Heart right ventricle (tissue), 16 donors: ENCODE data around the gene MMAA. TPM values are rescaled to one million over a fixed set of nuclear protein-coding genes. Genes with fewer than 3 reads are reported as not detected.
A peak's percentile ranks its signal among the peaks of the same experiment; 100 is the strongest.

ENCODE experiments used
- ATAC-seq, 8 donors: fragments of 200-7000 bp; cut with Tn5 transposase; one replicate each; pipeline ENCODE4 v1.9.1; 2020; ENCODE audit warnings: mild to moderate bottlenecking in 8 of 8, moderate library complexity in 8 of 8, moderate number of reproducible peaks in 1 of 8
- DNase-seq, 2 donors: peaks; one replicate each; pipeline ENCODE4 v3.0.0-alpha.2; 2020
- H3K27ac ChIP-seq, 10 donors: fragments of 200-600 bp; sonication (generic) in 2 of 10; one replicate each; pipeline versions ENCODE4 v1.5.0 to v1.8.0; 2020 to 2022; ENCODE audit warnings: mild to moderate bottlenecking in 3 of 10
- H3K27me3 ChIP-seq, 7 donors: fragments of 200-600 bp; one replicate each; pipeline ENCODE4 v1.8.0; 2021 to 2022; ENCODE audit warnings: mild to moderate bottlenecking in 2 of 7
- H3K36me3 ChIP-seq, 9 donors: fragments of 200-600 bp; sonication (generic) in 1 of 9; one replicate each; pipeline versions ENCODE4 v1.5.0 to v1.8.0; 2020 to 2022; ENCODE audit warnings: mild to moderate bottlenecking in 2 of 9
- H3K4me1 ChIP-seq, 9 donors: fragments of 200-600 bp; sonication (generic) in 1 of 9; one replicate each; pipeline versions ENCODE4 v1.5.0 to v1.8.0; 2020 to 2022; ENCODE audit warnings: mild to moderate bottlenecking in 4 of 9
- H3K4me3 ChIP-seq, 10 donors: fragments of 200-600 bp; sonication (generic) in 2 of 10; one replicate each; pipeline versions ENCODE4 v1.5.0 to v1.8.0; 2020 to 2022; ENCODE audit warnings: mild to moderate bottlenecking in 7 of 10, moderate library complexity in 2 of 10
- H3K9me3 ChIP-seq, 11 donors: fragments of 200-600 bp in 10 of 11; sonication (generic) in 2 of 11; one replicate each; pipeline versions ENCODE4 v1.5.0 to v1.8.0; 2013 to 2022; ENCODE audit warnings: mild to moderate bottlenecking in 2 of 11, control low read depth in 1 of 11, moderate library complexity in 1 of 11
- CTCF ChIP-seq, 9 donors: fragments of 200-600 bp; sonication (generic) in 2 of 9; IDR thresholded peaks; one replicate each; pipeline versions ENCODE4 v1.5.0 to v1.8.0; 2021 to 2022; ENCODE audit warnings: antibody characterized with exemption in 9 of 9, mild to moderate bottlenecking in 5 of 9, moderate library complexity in 1 of 9
- WGBS, 2 donors: extraction: QIAGEN DNeasy Blood & Tissue Kit; methylation state at CpG; one replicate each; pipeline ENCODE4 v1.1.7; 2013; ENCODE audit warnings: inconsistent platforms in 1 of 2; 5-methylcytosine and 5-hydroxymethylcytosine counted together
- intact Hi-C, 10 donors: fragments of 100-400 bp; cut with DNase I; formaldehyde crosslinking; loops; one replicate each; pipeline versions ENCODE4 v1.11.1 to v1.14.2; 2022
- polyA plus RNA-seq, 2 donors: library from polyadenylated mRNA; stranded (reverse); fragments of 200-250 nt; gene quantifications; one replicate each; pipeline ENCODE4 v1.2.3, GENCODE V29; 2013
- total RNA-seq, 10 donors: library from RNA; stranded (reverse); fragmentation: NEBNext Ultra II Directional in 3 of 10; extraction: Animal tissue kit (Norgen Biotek cat#: 25700) in 3 of 10; gene quantifications; one replicate each; pipeline versions ENCODE4 v1.2.1 to v1.2.4, GENCODE V29; 2021 to 2023
- donor health status: Arrhythmogenic right ventricular cardiomyopathy.
- donor health status: ischemic (EF 13 %, LVEDD 7.1; RV severe dilation, severe dysfunction).
- donor health status: healthy with polysubstance abuse.
- donor health status: DM: no; HTN: yes; CAD: no.
- donor health status: DM: no; HTN: no; CAD: no.
- donor health status: ischemic (EF 25% LVEDD 6.9; RV normal size, moderate dysfunction).
- donor health status: ischemic (EF 25% LVEDD 5.7; RV mildly dilated, moderate dysfunction).
- donor health status: healthy.
- donor health status: DM: yes; HTN: yes; CAD: no.
- donor health status: Ischemic cardiomyopathy.
- donor health status: ischemic (EF 35%, LVEDD 5.7; RV mildly dilated, moderate dysfunction).
- donor health status: nonischemic (EF 11% LVEDD 7.7; RV severe dilation, severe dysfunction).
- donor health status: DM: yes; HTN: yes; CAD: no.
- donor health status: PGD.
- donor health status: ischemic (EF 29% LVEDD 5.4; RV normal size, mild dysfunction).
- donor health status: nonischemic (EF 23%, LVEDD 6.1; RV moderate dilation, normal function).

The MMAA gene
- total and polyA plus RNA-seq, 12 donors: 3.3 to 13.5 (median 9.6) TPM

GRCh38 chr4:145656156-145656555, 37.0 kb downstream of the MMAA start:
- intact Hi-C loops: no loop called here
- 91 to 92% methylated on average over 1 of the region's 1 CpG for WGBS, 2 donors

GRCh38 chr4:145660064-145660463, 40.9 kb downstream of the MMAA start:
- Histone ChIP-seq H3K27ac (no peak overlapping the region), H3K4me3 (no peak overlapping the region), H3K9me3 (peaks cover 0 to 9% (median 0%) of the 10 kb centered on the region in 11 donors), H3K36me3 (peaks cover 0 to 32% (median 14%) of the 10 kb centered on the region in 9 donors), H3K27me3 (no peaks in the 10 kb centered on the region), H3K4me1 (no peaks in the 10 kb centered on the region)
- WGBS, 2 donors: 92 to 98% methylated on average over 3 of the region's 3 CpGs
- DNase-seq: no peak
- no peak for ATAC-seq
- intact Hi-C loops: no loop called here
- TF ChIP-seq CTCF (IDR thresholded peaks at IDR 0.05): no peak

More at GRCh38 chr4:145656156-145656555, 37.0 kb downstream of the MMAA start:
- Histone ChIP-seq H3K36me3 (peaks cover 0 to 60% (median 14%) of the 10 kb centered on the region in 9 donors), H3K9me3 (peaks cover 0 to 9% (median 0%) of the 10 kb centered on the region in 11 donors), H3K4me1 (no peaks in the 10 kb centered on the region), H3K27me3 (no peaks in the 10 kb centered on the region), H3K4me3 (no peak overlapping the region), H3K27ac (no peak overlapping the region)
- TF ChIP-seq CTCF (IDR thresholded peaks at IDR 0.05): no peak
- no peak for ATAC-seq
- DNase-seq: no peak

GRCh38 chr4:145663194-145663593, 44.0 kb downstream of the MMAA start:
- Histone ChIP-seq H3K4me1 (no peaks in the 10 kb centered on the region), H3K4me3 (no peak overlapping the region), H3K36me3 (peaks cover 0 to 10% (median 0%) of the 10 kb centered on the region in 9 donors), H3K27me3 (no peaks in the 10 kb centered on the region), H3K9me3 (peaks cover 0 to 1% (median 0%) of the 10 kb centered on the region in 11 donors), H3K27ac (peak overlapping the region in 4 of 10 donors; percentile 4 to 56 (median 31))
- ATAC-seq (peak in 7 of 8 donors; percentile 72 to 96 (median 88)), DNase-seq (peak in 1 of 2 donors; percentile 4)
- WGBS, 2 donors: 66 to 88% methylated on average over 3 of the region's 3 CpGs
- intact Hi-C loops: no loop called here
- no peak for TF ChIP-seq CTCF (IDR thresholded peaks at IDR 0.05)

- no peak for DNase-seq
- no peak for ATAC-seq
- 93 to 100% methylated on average over 1 of the region's 1 CpG for WGBS, 2 donors
- Histone ChIP-seq H3K27ac (no peak overlapping the region), H3K9me3 (no peaks in the 10 kb centered on the region), H3K27me3 (no peaks in the 10 kb centered on the region), H3K4me1 (no peaks in the 10 kb centered on the region), H3K4me3 (no peak overlapping the region), H3K36me3 (no peaks in the 10 kb centered on the region)
- intact Hi-C loops: no loop called here
- no peak for TF ChIP-seq CTCF (IDR thresholded peaks at IDR 0.05)
These were observed 46.6 kb downstream of the MMAA start for GRCh38 chr4:145665773-145666172.
